A673 (cell line): ENCODE data around the gene THAP12. TPM values are rescaled to one million over a fixed set of nuclear protein-coding genes. Genes with fewer than 3 reads are reported as not detected.

Experiments
- BruUV-seq: library from RNA; stranded (reverse); fragments of 400-500 nt; replicated peaks from 2 replicates; lab custom pipeline; 2021; lab: Mats Ljungman, UMichigan
- CTCF ChIA-PET: fragments of 300-600 bp; sonication (Branson Sonifier 250); formaldehyde crosslinking; loops from one replicate; lab custom pipeline; 2022; ENCODE audit warnings: antibody characterized with exemption; lab: Charles Lee
- POLR2A ChIA-PET: fragments of 300-600 bp; sonication (Branson Sonifier 250); formaldehyde crosslinking; loops from one replicate; lab custom pipeline; 2022; ENCODE audit warnings: antibody characterized with exemption; ENCODE audit not compliant: low non-redundant PET; lab: Charles Lee
- DNase-seq: peaks from one replicate; pipeline ENCODE4 v3.0.0-alpha.2; 2015; ENCODE audit warnings: low spot score
- H3K27ac ChIP-seq: fragments of 200-600 bp; sonication (generic); 2 replicates; pipeline ENCODE4 v1.5.1; 2016; ENCODE audit warnings: mixed run types, low read depth, mild to moderate bottlenecking, mixed read lengths, antibody characterized with exemption, low read length; ENCODE audit not compliant: poor library complexity, severe bottlenecking
- H3K27me3 ChIP-seq: fragments of 200-600 bp; sonication (generic); replicated peaks from 2 replicates; pipeline ENCODE4 v1.6.1; 2017; ENCODE audit warnings: mixed run types, low read depth, mild to moderate bottlenecking, mixed read lengths, antibody characterized with exemption, low read length; ENCODE audit not compliant: insufficient read depth, poor library complexity
- H3K36me3 ChIP-seq: fragments of 200-600 bp; sonication (generic); 2 replicates; pipeline ENCODE4 v1.6.1; 2016; ENCODE audit warnings: mixed run types, mild to moderate bottlenecking, mixed read lengths, antibody characterized with exemption, low read length; ENCODE audit not compliant: insufficient read depth, poor library complexity, severe bottlenecking
- H3K4me1 ChIP-seq: fragments of 200-600 bp; sonication (generic); 2 replicates; pipeline ENCODE4 v1.6.1; 2017; ENCODE audit warnings: mixed run types, mild to moderate bottlenecking, mixed read lengths, antibody characterized with exemption, low read length; ENCODE audit not compliant: insufficient read depth, poor library complexity, severe bottlenecking
- H3K4me3 ChIP-seq: fragments of 200-600 bp; sonication (generic); 2 replicates; pipeline ENCODE4 v1.5.1; 2016; ENCODE audit warnings: low read depth, mixed run types, mild to moderate bottlenecking, mixed read lengths, low read length; ENCODE audit not compliant: poor library complexity, severe bottlenecking
- H3K9me3 ChIP-seq: fragments of 200-600 bp; sonication (generic); 2 replicates; pipeline ENCODE4 v1.6.1; 2016; ENCODE audit warnings: mixed run types, low read depth, mild to moderate bottlenecking, mixed read lengths, antibody characterized with exemption, low read length; ENCODE audit not compliant: poor library complexity, severe bottlenecking
- CTCF ChIP-seq: fragments of 300-800, 200-600 bp; sonication (generic); conservative IDR thresholded peaks from 2 replicates; pipeline ENCODE4 v1.5.1; 2017; ENCODE audit warnings: low read depth, mild to moderate bottlenecking, antibody characterized with exemption, low read length, moderate library complexity, mixed read lengths
- EZH2 ChIP-seq: fragments of 200-600 bp; sonication (generic); IDR thresholded peaks from 2 replicates; pipeline ENCODE4 v1.6.1; 2017; ENCODE audit warnings: borderline replicate concordance, low read depth, mild to moderate bottlenecking, mixed read lengths, antibody characterized with exemption, low read length; ENCODE audit not compliant: poor library complexity, severe bottlenecking
- intact Hi-C: fragments of 100-400 bp; cut with micrococcal nuclease; formaldehyde crosslinking; loops from one replicate; pipeline ENCODE4 v1.10.0; 2022; ENCODE audit not compliant: unreplicated experiment
- total RNA-seq: library from RNA; stranded (reverse); gene quantifications from 2 replicates; pipeline ENCODE4 v1.2.3, GENCODE V29; 2021

THAP12 gene
- total RNA-seq, 1 experiment from 2014 or later = 53.1 TPM

GRCh38 chr11:76337469-76337868, 43.5 kb downstream of the THAP12 start:
- Histone ChIP-seq H3K27ac (no peak overlapping the region), H3K9me3 (peaks cover 7% of the 10 kb centered on the region), H3K4me1 (no peaks in the 10 kb centered on the region), H3K4me3 (no peak overlapping the region), H3K36me3 (no peaks in the 10 kb centered on the region), H3K27me3 (no peaks in the 10 kb centered on the region)
- POLR2A ChIA-PET = no interaction called here
- no peak for DNase-seq
- TF ChIP-seq CTCF = no peak
- TF ChIP-seq EZH2 = no peak
- no TSS peak for BruUV-seq
- CTCF ChIA-PET = no interaction called here
- intact Hi-C loops = no loop called here

- no peak for DNase-seq
- Histone ChIP-seq H3K9me3 (peaks cover 7% of the 10 kb centered on the region), H3K4me3 (no peak overlapping the region), H3K27ac (no peak overlapping the region), H3K36me3 (no peaks in the 10 kb centered on the region), H3K27me3 (no peaks in the 10 kb centered on the region), H3K4me1 (no peaks in the 10 kb centered on the region)
- CTCF ChIA-PET = no interaction called here
- TF ChIP-seq CTCF = no peak
- TF ChIP-seq EZH2 = no peak
- intact Hi-C loops = no loop called here
- BruUV-seq = no TSS peak
- POLR2A ChIA-PET = no interaction called here
Observed at GRCh38 chr11:76336597-76336996, 44.3 kb downstream of the THAP12 start.

- intact Hi-C loops = no loop called here
- Histone ChIP-seq H3K4me1 (no peaks in the 10 kb centered on the region), H3K27me3 (no peaks in the 10 kb centered on the region), H3K36me3 (no peaks in the 10 kb centered on the region), H3K27ac (no peak overlapping the region), H3K9me3 (peaks cover 7% of the 10 kb centered on the region), H3K4me3 (no peak overlapping the region)
- POLR2A ChIA-PET = no interaction called here
- TF ChIP-seq CTCF (no peak), EZH2 (no peak)
- no TSS peak for BruUV-seq
- CTCF ChIA-PET = no interaction called here
- DNase-seq = no peak
Observed at GRCh38 chr11:76335842-76336241, 45.1 kb downstream of the THAP12 start.
